ENCODE results near the gene CCDC88B. TPM values are rescaled to one million over a fixed set of nuclear protein-coding genes. Genes with fewer than 3 reads are reported as not detected.

Gene CCDC88B
- total RNA-seq, 1 experiment from 2014 or later, result 14.7 TPM

DNA sequence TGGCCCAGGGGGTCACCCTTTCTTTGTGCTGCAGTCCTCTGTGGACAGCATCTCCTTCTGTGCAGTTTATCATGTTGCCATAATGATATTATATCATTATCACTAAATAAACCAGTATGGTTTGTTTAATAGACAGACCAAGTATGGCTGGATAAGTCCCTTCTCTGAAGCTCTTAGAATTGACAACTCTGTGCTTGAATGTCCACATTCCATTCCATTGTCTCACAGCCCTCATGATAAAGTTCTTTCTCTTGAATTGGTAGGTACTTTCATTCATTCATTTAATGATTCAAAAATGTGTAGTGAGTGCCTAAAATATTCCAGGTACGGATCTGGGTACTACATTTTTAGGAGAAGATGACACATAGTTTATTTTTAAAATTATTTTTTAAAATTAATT lies 26.7 kb downstream of the CCDC88B start:
- H3K9ac ChIP-seq (ENCODE audit: low read length), result no peak overlapping the region
- TF ChIP-seq RAD21 (IDR thresholded peaks at IDR 0.05; ENCODE audit: low read depth), result no peak
- no peak for TF ChIP-seq CBX3 (IDR thresholded peaks at IDR 0.05; ENCODE audit: low read depth)
- no peak for TF ChIP-seq POLR2AphosphoS5 (IDR thresholded peaks at IDR 0.05; ENCODE audit: low read depth, low read length)
- TF ChIP-seq EZH2phosphoT487 (IDR thresholded peaks at IDR 0.05; ENCODE audit: borderline replicate concordance), result no peak
- TF ChIP-seq TCF7L2 (IDR thresholded peaks at IDR 0.05; ENCODE audit: borderline replicate concordance, extremely low read depth, insufficient read depth, insufficient read length), result no peak
- no TSS peak for BruUV-seq (replicated peaks)
- POLR2A ChIA-PET, result interaction anchor here (1.0 kb wide), 1 partner anchor 10 kb away, joined by 4 read pairs; no protein-coding TSS in a partner anchor
- intact Hi-C loops (cut with micrococcal nuclease), result no loop called here
- no peaks in the 10 kb centered on the region for H3K9me3 ChIP-seq (ENCODE audit: control insufficient read depth in 1 of 2, insufficient read depth in 1 of 2, low read depth in 1 of 2, low read length in 2 of 2)
- H3K27ac ChIP-seq (ENCODE audit: low read depth, low read length), result no peak overlapping the region
- ATAC-seq (no peak), DNase-seq (ENCODE audit: low read depth, low spot score) (no peak)
- peaks cover 18 to 59% of the 10 kb centered on the region in 2 experiments for H3K36me3 ChIP-seq (ENCODE audit: control insufficient read depth in 1 of 2, insufficient read depth in 2 of 2, low read length in 2 of 2)
- H3K27me3 ChIP-seq (ENCODE audit: insufficient read depth, low read length), result no peaks in the 10 kb centered on the region
- no peak overlapping the region for H3K4me2 ChIP-seq (ENCODE audit: low read length)
- H2AFZ ChIP-seq (ENCODE audit: low read depth, low read length, poor library complexity, severe bottlenecking), result no peak overlapping the region
- RAD21 ChIA-PET (ENCODE audit: low non-redundant PET in 1 of 2, low total read pairs in 2 of 2, uncharacterized antibody in 2 of 2, unreplicated experiment in 2 of 2), result no interaction called here
- CTCF ChIA-PET, result interaction anchor here (1.1 to 2.1 kb wide), 2 partner anchors 10 kb away, joined by 3 to 4 read pairs; no protein-coding TSS in a partner anchor
- no peaks in the 10 kb centered on the region for H4K20me1 ChIP-seq (ENCODE audit: insufficient read depth)
- H3K79me2 ChIP-seq (ENCODE audit: insufficient read depth, low read length), result peaks cover 8% of the 10 kb centered on the region; the same call in 1 of the 2 replicates
- no peaks in the 10 kb centered on the region for H3K9me2 ChIP-seq (ENCODE audit: insufficient read depth)
- no peak overlapping the region for H3K4me3 ChIP-seq (replicated peaks in 1 of 2; ENCODE audit: low read depth in 1 of 2, low read length in 2 of 2)
- peaks cover 5 to 6% of the 10 kb centered on the region in 2 experiments; a peak in 1 of 4 replicates for H3K4me1 ChIP-seq (ENCODE audit: control insufficient read depth in 1 of 2, insufficient read depth in 2 of 2, low read length in 2 of 2)

DNA sequence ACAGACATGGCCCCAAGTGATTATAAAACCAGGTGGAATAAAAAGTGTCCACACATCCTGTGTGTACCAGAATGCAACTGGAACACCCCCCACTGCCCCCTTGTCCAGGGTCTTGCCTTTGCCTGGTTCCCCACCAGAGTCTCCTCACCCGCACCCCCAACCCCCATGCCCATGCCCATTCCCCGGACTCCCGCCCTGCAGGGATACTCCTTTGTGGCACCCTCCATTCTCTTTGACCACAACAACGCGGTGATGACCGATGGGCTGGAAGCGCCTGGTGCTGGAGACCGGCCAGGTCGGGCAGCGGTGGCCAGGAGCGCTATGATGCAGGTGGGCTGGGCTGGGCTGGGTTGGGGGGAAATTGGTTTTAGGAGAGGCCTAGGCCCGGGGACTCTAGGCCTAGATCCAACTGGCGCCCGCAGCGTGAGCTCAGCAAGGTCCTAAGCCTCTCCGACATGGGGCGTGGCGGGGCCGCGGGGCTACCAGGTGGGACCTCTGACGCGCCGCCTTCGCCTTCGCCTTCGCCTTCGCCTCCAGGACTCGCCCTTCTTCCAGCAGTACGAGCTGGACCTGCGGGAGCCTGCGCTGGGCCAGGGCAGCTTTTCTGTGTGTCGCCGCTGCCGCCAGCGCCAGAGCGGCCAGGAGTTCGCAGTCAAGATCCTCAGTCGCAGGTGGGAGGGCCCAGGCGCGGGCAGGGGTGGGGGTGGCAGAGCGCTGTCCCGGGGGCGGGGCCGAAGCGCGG lies 28.1 kb downstream of the CCDC88B start:
- no peaks in the 10 kb centered on the region for H3K27me3 ChIP-seq (ENCODE audit: insufficient read depth, low read length)
- no peak overlapping the region for H3K9ac ChIP-seq (ENCODE audit: low read length)
- intact Hi-C loops (cut with micrococcal nuclease), result no loop called here
- DNase-seq (ENCODE audit: low read depth, low spot score) (no peak), ATAC-seq (no peak)
- no peaks in the 10 kb centered on the region for H3K9me3 ChIP-seq (ENCODE audit: control insufficient read depth in 1 of 2, insufficient read depth in 1 of 2, low read depth in 1 of 2, low read length in 2 of 2)
- TF ChIP-seq, protein P1, sequence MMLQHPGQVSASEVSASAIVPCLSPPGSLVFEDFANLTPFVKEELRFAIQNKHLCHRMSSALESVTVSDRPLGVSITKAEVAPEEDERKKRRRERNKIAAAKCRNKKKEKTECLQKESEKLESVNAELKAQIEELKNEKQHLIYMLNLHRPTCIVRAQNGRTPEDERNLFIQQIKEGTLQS (IDR thresholded peaks at IDR 0.05), result no peak
- TF ChIP-seq, protein P2, sequence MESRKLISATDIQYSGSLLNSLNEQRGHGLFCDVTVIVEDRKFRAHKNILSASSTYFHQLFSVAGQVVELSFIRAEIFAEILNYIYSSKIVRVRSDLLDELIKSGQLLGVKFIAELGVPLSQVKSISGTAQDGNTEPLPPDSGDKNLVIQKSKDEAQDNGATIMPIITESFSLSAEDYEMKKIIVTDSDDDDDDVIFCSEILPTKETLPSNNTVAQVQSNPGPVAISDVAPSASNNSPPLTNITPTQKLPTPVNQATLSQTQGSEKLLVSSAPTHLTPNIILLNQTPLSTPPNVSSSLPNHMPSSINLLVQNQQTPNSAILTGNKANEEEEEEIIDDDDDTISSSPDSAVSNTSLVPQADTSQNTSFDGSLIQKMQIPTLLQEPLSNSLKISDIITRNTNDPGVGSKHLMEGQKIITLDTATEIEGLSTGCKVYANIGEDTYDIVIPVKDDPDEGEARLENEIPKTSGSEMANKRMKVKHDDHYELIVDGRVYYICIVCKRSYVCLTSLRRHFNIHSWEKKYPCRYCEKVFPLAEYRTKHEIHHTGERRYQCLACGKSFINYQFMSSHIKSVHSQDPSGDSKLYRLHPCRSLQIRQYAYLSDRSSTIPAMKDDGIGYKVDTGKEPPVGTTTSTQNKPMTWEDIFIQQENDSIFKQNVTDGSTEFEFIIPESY (IDR thresholded peaks at IDR 0.05; ENCODE audit: extremely low read depth, insufficient replicate concordance, low read length), result no peak
- TF ChIP-seq ZNF274 (IDR thresholded peaks at IDR 0.05; ENCODE audit: low read depth, low read length) (no peak), EGR1 (IDR thresholded peaks at IDR 0.05; ENCODE audit: low read depth) (no peak)
- H3K4me2 ChIP-seq (ENCODE audit: low read length), result no peak overlapping the region
- no peak overlapping the region for H2AFZ ChIP-seq (ENCODE audit: low read depth, low read length, poor library complexity, severe bottlenecking)
- peaks cover 5 to 13% of the 10 kb centered on the region in 2 experiments; a peak in 3 of 4 replicates for H3K4me1 ChIP-seq (ENCODE audit: control insufficient read depth in 1 of 2, insufficient read depth in 2 of 2, low read length in 2 of 2)
- no TSS peak for BruUV-seq (replicated peaks)
- POLR2A ChIA-PET, result no interaction called here
- H4K20me1 ChIP-seq (ENCODE audit: insufficient read depth), result no peaks in the 10 kb centered on the region
- H3K79me2 ChIP-seq (ENCODE audit: insufficient read depth, low read length), result peaks cover 3% of the 10 kb centered on the region; the same call in 1 of the 2 replicates
- peaks cover 16 to 46% of the 10 kb centered on the region in 2 experiments for H3K36me3 ChIP-seq (ENCODE audit: control insufficient read depth in 1 of 2, insufficient read depth in 2 of 2, low read length in 2 of 2)
- H3K9me2 ChIP-seq (ENCODE audit: insufficient read depth), result no peaks in the 10 kb centered on the region
- CTCF ChIA-PET, result interaction anchor here (1.1 to 1.2 kb wide), 2 partner anchors 12 to 50 kb away, joined by 3 read pairs; partner anchors contain the start of gene PRDX5
- H3K4me3 ChIP-seq (replicated peaks in 1 of 2; ENCODE audit: low read depth in 1 of 2, low read length in 2 of 2), result no peak overlapping the region
- no peak overlapping the region for H3K27ac ChIP-seq (ENCODE audit: low read depth, low read length)
- RAD21 ChIA-PET (ENCODE audit: low non-redundant PET in 1 of 2, low total read pairs in 2 of 2, uncharacterized antibody in 2 of 2, unreplicated experiment in 2 of 2), result no interaction called here

All from HCT116 (cell line).